Stimulated activated CD8-positive, alpha-beta memory T cell treated with anti-CD3 and anti-CD28 coated beads, Interleukin-15, amount 100 ng/mL, for 48 hours (primary cell): ENCODE data around the gene ARL8B.
"Not testable (repeated sequence)": the region's sequence is repeated elsewhere in the genome, so short reads cannot be mapped to it uniquely, and the experiment has no call there.

Source experiments
- DNase-seq, 2 donors: peaks; one replicate each; pipeline ENCODE4 v3.0.0-alpha.2; 2020; ENCODE audit warnings: low read depth in 2 of 2

The ARL8B gene

DNA sequence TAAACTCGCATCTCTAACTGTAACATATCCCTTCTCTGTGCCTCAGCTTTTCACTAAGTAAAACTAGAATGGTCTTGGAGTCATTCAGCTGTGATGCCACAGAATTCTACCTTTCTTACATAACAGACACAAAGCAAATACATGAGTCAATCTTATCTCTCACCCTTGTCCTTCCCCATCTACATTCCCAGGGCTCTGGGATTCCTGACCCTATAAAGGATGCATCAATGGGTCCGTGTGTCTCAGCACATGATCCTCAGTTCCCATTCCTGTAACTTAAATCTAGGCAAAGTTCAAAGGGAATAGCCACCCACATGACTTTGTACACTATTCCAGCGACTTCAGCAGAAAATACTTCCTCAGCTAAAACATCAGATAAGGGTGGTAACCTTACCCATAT, 11.8 kb upstream of the ARL8B start:
- no peak for DNase-seq

DNA sequence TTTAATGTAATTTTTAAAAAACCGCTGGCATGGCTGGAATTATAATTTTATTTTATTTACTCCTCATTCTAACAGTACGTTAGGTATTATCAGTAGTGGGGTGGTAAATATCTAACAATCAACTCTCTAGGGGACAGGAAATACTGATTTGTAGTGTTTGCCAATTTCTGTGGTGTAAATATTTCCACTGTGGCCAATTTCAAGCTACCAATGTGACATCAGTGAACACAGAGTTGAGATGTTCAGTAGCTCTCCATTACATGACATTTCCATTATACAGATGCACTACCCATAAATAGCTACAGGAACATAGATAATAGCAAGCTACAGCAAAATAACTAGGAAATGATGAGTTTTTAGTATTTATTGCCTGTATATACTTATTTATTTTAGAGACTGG, 10.0 kb upstream of the ARL8B start:
- DNase-seq: no peak

DNA sequence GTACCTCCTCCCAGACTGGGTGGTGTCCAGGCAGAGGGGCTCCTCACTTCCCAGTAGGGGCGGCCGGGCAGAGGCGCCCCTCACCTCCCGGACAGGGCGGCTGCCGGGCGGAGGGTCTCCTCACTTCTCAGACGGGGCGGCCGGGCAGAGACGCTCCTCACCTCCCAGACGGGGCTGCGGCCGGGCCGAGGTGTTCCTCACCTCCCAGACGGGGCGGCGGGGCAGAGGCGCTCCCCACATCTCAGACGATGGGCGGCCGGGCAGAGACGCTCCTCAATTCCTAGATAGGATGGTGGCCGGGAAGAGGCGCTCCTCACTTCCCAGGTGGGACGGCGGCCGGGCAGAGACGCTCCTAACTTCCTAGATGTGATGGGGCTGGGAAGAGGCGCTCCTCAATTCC, 8.4 kb upstream of the ARL8B start:
- not testable (repeated sequence) for DNase-seq

DNA sequence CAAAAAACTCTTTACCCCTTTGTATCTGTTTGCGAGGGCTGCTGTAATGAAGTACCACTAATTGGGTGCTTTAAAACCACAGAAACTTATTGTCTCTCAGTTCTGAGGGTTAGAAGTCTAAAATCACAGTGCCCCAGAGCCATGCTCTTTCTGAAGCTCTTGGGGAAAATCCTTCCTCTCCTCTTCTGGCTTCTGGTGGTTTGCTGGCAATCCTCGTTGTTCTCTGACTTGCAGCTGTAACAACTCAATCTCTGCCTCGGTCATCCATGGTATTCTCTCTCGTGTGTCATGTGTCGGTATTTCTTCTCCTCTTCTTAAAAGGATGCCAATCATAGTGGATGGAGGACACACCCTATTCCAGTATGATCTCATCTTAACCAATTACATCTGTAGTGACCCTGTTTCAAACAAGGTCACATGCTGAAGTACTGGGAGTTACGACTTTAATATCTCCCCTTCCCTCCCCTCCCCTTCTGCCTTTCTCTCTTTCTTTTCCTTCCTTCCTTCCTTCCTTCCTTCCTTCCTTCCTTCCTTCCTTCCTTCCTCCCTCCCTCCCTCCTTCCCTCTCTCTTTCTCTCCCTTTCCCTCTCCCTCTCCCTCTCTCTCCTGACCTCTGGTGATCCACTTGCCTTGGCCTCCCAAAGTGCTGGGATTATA, 6.5 kb upstream of the ARL8B start:
- DNase-seq: no peak

DNA sequence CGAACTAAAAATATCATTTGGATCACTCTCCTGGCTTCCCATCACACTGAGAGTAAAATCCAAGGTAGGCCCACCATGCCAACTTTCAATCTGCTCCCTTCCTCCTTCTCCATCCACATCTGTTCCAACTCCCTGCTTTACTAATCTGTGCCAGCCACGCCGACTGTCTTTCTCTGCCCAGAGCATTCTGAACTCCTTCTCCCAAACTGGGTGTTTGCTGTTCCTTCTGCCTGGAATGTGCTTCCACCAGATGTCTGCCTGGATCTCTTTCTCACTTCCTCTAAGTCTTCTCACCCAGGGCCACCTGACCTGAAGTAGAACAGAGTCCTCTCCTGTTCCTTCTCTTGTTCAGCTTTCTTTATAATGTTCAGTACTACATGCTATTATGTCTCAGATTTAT, 5.6 kb upstream of the ARL8B start:
- no peak for DNase-seq

DNA sequence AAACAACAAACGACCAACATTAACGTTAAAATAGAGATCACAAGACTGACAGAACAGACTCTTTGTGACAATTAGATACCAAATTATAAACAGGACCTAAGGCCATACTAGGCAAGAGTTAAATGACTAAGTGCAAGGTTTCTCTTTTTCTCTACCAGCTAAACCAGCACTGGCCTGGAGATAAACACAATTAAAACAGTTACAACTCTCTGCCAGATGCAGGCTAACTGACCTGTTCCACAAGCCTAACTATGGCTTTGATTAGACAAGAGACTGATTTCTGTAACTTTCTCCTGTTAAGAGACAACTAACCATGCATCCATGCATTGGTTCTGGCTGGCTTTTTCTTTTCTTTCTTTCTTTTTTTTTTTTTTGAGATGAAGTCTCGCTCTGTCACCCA, 1.6 kb upstream of the ARL8B start:
- no peak for DNase-seq

DNA sequence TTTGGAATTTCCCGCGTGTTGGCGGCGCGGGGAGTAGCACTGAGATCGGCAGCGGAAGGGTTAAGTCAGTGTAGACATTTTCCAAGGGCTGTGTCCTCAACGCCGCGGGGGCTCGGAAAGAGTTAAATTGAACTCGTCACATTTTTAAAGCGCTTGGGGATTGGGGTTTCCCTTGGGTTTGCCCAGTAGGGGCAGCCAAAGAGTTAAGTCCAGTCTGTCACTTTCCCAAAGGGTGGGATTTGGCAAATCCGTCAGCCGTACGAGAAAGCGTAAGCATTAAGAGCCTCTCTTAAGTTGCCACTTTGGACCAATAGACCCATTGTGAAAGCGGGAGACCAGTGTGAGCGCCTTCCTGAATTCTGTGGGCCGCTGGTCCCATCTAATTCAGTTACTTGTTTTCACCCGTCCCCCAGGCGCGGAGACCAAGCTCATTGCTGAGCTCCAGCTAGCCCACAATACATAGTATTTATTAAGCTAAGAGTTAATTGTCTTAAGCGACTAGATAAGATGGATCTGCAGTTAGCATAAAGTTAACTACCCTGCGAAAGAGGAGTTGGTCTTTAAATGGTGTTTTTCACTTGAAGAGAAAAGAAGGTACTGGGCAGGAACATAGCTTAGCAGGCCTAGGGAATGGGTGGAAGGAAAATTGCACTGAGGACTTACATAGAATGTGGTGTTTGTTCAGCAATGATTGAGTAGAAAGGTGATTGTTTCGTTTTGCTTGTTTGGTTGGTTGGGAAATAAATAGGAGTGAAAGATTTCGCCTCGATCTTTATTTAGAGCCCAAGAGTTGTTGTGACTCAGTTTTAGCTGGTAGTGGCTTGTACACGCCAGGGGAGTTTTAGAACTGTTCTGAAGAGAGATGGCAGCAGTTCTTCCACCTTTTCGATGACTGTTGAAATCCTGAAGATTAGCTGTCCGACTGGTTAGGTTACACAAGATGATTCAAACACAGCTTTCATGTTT, 932 bp downstream of the ARL8B start:
- no peak for DNase-seq

DNA sequence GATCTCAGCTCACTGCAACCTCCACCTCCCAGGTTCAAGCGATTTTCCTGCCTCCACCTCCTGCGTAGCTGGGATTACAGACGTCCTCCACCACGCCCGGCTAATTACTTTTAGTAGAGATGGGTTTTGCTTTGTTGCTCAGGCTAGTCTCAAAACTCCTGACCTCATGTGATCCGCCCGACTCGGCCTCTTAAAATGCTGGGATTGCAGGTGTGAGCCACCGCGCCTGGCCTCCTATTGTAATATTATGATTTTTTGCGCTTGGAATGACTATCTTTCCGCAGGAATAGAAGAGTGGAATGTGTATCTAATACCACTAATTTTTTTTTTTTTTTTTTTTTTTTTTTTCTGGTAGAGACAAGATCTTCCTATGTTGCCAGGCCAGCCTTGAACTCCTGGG, 1.8 kb downstream of the ARL8B start:
- DNase-seq: no peak

DNA sequence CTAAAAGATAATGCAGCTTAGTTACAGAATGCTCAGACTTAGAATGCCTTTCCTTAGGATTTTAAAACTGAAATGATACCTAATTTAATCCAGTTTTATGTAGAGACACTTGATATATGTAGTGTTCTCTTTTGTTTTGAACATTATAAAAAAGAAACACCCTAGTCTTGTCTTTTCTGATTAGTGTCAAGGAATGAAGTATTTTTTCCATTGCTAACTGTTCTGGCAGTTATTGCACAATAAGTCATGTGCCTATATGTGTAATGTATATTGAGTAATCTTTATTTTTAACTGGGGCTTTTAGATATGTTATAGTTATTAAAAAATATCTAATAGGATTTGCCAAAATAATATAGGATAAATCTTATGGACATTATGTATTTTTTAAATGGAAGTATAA, 4.5 kb downstream of the ARL8B start:
- DNase-seq: no peak

DNA sequence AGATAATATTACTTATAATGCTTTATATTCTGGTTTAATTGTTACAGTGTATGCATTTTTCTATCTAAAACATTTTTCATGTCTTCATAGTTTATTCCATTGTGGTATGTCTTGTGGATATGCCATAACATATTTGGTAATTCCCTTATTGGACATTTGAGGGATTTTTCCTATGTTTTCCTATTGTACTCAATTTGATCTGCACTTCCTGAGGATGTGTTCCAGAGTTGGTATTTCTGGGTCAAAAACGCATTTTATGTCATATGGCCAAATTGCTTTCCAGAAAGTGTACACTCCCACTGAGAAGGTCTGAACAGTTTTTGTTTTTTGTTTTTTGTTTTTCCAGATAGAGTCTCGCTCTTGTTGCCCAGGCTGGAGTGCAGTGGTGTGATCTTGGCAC, 6.8 kb downstream of the ARL8B start:
- DNase-seq: no peak

DNA sequence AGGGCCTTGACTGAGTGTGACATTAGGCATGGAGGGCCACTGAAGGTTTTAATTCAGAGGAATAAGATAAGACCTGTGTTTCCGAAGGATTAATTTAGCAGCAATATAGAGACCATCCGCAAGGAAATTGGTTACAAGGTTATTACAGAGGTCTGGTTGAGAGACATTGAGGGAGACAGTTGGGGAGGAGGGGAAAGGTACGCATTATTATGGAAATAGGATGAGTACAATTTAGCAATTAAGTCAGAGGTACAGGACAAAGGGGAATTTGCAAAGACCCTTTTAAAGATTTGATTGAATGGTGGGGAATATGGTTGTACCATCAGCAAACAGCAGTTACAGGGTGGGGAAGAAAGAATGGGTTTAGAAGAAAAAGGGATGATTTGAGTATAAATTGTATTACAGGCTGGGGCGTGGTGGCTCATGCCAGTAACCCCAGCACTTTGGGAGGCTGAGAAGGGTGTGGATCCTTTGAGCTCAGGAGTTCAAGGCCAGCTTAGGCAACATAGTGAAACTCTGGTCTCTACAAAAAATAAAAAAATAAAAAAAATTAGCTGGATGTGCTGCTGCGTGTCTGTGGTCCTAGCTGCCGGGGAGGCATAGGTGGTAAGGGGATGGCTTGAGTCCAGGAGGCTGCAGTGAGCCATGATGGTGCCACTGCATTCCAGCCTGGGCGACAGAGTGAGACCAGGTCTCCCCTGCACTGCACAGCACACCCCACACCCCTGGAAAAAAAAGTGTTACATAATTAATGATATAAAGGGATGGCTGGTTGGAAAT, 11.3 kb downstream of the ARL8B start:
- no peak for DNase-seq

DNA sequence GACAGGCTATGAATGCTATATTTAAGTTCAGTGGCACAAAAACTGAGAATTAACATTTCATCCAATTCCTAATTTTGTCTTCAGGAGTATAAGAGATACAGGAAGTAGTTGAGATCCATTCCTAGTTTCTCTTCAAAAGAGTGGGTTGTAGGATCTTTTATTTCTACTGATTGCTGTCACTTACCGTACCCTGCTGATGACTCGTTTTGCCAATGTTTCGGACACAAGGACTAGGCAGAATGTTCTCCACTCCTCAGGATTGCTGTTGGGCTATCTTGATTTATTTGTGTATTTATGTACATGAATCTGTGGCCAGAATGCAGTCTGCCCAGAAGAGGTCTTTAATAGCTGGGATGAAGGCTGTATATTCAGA, 11.9 kb downstream of the ARL8B start:
- DNase-seq: no peak

DNA sequence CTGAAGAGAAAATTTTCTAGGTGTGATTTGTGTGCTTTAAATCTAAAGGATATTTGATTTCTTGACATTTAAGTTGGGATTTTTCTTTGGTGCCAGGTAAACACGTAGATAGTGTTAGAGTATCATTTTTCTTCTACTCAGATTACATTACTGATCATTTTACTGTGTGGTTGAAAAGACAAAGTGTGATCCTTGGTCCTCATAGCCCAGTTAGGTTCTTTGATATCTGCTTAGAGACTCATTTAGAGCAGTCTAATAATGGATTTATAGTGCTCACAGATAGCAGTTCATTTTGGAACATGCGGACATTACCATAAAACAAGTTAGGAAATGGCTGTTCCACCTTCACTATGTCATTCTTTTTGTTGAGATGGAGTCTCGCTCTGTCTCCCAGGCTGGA, 12.4 kb downstream of the ARL8B start:
- no peak for DNase-seq

DNA sequence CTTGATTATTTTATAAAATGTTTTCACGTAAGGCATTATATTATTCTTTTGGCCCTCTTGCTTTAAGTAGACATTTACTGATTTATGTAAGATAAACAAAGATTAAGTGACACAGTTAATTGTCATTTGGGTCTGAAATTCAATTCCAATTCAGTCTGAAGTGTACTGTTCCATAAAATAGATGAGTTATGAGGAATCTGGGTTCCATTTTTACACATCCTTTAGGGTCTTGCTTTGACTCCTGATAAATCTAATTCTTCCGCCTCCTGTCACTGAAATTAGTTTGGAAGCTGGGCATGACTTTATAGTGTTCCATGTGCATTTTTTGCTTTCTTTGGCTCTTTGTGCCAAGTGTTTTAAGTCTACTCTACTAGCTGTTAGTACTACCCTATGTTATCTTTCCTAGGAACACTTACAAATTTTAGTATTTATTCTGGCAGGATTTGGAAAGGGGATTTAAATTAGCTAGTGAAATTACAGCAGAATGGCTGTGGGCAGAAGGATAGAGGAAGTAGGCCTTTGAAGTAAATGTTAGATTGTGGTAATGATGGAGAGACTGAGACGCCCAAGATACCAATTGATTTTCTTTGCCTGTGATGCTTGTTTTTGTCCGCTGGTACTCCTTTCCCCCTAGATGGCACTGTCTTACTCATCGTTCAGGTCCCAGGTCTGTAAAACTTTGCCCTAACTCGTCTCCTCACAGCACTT, 14.3 kb downstream of the ARL8B start:
- no peak for DNase-seq

DNA sequence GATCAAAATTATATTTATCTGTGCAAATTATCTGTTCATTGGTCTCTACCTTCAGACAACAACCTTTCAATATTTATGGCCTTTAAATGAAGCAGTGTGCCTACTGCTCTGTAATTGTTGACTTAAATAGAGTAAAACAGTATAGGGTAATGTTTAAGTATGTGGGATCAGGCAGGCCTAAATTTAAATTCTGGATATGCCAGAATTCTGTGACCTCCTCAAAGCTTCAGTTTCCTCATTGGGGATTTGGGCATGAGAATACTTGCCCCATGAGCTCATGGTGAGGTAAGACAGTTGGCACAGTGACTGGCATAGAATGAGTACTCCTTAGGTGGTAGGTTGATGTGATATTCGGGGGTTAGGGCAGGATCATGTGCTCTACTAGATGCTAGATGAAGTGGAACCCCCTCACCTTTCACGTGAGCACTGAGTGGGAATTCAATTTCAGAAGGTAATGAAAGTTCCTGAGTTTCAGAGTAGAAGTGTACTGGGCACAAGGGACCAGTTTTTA, 14.9 kb downstream of the ARL8B start:
- no peak for DNase-seq

DNA sequence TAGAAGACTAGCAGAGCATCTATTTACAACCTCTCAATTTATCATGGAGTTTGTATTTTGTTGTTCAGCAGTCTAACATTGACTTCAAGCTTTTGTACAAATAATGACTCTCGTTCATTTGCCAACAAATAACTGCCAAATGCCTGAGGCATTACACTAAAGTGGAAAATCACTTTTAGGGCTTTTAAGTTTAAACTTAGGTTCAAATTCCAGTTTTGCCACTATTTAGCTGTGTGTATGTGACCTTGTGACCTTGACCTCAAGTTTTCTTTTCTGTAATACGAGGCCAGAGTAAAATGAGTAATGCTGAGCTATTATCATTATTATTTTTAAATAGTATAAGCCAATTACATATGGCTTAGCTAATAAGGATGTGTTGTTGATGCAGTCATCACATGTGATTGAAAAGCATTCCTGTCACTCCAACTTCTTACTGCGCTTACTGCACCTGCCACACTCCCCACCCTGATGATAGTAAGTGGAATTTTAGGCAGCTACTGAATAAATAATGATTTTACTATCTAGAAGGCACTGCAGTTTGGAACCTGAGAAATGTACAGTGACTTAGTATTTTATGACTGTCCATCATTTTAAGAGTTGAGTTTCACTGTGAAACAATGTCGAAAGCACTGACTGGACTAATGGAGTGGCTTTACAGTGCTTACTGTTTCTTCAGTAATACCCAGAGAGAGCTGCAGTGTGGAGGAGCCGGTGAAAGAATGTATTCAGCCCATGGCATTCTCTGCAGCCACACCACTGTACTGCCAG, 16.3 kb downstream of the ARL8B start:
- no peak for DNase-seq

DNA sequence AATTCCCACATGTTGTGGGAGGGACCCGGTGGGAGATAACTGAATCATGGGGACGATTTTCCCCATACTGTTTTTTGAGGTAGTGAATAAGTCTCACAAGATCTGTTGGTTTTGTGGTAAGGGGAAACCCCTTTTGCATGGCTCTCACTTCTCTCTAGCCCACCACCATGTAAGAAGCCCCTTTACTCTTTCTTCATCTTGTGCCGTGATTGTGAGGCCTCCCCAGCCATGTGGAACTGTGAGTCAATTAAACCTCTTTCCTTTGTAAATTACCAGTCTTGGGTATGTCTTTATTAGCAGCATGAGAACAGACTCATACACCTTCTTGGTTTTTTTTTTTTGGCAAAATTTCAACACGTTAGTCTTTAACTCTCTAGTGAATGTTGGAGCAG, 18.1 kb downstream of the ARL8B start:
- no peak for DNase-seq

DNA sequence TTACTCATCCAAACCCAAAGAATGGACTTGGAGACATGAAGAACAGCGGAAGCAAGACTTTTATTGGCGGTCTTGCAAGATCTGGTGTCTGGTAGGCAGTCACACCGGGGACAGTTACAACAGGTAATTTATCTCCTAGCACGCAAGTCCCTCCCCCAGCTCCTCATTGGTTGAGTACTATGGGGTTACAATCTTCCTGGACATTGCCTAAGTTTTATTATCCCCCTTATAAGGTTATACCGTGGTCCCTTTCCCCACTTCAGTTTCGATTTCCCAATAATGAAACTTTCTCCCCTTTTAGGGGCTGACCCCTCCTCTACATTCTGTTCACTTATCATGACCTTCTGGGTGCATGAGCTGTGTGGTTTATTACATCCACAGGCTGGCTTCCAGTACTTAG, 18.7 kb downstream of the ARL8B start:
- DNase-seq: no peak

DNA sequence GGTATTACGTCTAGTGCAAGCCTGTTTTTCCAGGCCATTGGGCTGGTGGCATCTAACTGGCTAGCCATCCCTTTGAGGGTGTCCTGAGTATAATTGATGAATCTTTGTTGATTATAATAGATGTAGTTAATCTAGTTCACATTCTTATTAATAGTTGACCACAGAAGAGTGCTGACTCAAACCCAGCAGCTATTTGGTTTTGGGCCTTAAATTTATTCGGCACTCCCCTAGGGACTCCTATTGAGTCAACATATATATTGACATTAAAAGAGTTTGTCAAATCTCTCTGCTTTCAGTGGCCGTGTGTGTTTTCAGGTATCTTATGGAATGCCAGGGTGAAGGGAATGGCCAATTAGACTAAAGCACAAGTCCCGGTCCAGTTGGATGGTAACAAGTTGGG, 19.7 kb downstream of the ARL8B start:
- no peak for DNase-seq

DNA sequence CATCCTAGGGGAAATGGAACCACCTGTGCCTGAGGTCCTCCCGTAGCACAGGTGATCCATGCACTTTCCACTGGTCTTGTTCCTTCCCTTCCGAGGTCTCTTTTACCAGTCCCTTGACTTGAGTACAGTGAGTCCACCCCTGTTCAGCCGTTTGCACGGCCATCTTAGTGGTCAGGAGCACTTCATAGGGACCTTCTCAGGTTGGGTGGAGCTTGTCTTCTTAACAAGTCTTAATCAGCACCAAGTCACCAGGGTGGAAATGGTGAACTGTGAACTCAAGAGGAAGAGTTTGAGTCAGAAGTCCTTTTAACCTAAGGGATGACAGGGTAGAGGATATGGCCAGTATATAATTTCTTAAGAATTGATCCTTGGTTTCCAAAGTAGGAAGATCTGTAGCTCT, 21.4 kb downstream of the ARL8B start:
- DNase-seq: no peak
